ES-I3 (cell line): ENCODE data around the gene IL1F10.
"Not testable (repeated sequence)": the region's sequence is repeated elsewhere in the genome, so short reads cannot be mapped to it uniquely, and the experiment has no call there.

ENCODE experiments used
- H3K36me3 ChIP-seq: 2 replicates; pipeline ENCODE4 v1.6.1; 2013; ENCODE audit warnings: mild to moderate bottlenecking, low read length, control low read depth, moderate library complexity; ENCODE audit not compliant: insufficient read depth
- H3K4me1 ChIP-seq: 2 replicates; pipeline ENCODE4 v1.6.1; 2013; ENCODE audit warnings: mild to moderate bottlenecking, control low read depth, low read length; ENCODE audit not compliant: insufficient read depth
- H3K9ac ChIP-seq: 2 replicates; pipeline ENCODE4 v1.6.1; 2013; ENCODE audit warnings: low read depth, mild to moderate bottlenecking, low read length, moderate library complexity
- H3K9me3 ChIP-seq: 2 replicates; pipeline ENCODE4 v1.6.1; 2013; ENCODE audit warnings: mild to moderate bottlenecking, low read length, moderate library complexity; ENCODE audit not compliant: control insufficient read depth, insufficient read depth

The IL1F10 gene

GRCh38 chr2:113081488-113082210, 13.9 kb downstream of the IL1F10 start:
- H3K9me3 ChIP-seq = no peaks in the 10 kb centered on the region
- H3K4me1 ChIP-seq = peaks cover 3% of the 10 kb centered on the region; the same call in 1 of the 2 replicates
- no peaks in the 10 kb centered on the region for H3K36me3 ChIP-seq
- no peak overlapping the region for H3K9ac ChIP-seq

- H3K9ac ChIP-seq = no peak overlapping the region
- H3K9me3 ChIP-seq = no peaks in the 10 kb centered on the region
- H3K4me1 ChIP-seq = peaks cover 3% of the 10 kb centered on the region; the same call in 1 of the 2 replicates
- H3K36me3 ChIP-seq = no peaks in the 10 kb centered on the region
These were observed 15.5 kb downstream of the IL1F10 start for GRCh38 chr2:113083296-113083695.

DNA sequence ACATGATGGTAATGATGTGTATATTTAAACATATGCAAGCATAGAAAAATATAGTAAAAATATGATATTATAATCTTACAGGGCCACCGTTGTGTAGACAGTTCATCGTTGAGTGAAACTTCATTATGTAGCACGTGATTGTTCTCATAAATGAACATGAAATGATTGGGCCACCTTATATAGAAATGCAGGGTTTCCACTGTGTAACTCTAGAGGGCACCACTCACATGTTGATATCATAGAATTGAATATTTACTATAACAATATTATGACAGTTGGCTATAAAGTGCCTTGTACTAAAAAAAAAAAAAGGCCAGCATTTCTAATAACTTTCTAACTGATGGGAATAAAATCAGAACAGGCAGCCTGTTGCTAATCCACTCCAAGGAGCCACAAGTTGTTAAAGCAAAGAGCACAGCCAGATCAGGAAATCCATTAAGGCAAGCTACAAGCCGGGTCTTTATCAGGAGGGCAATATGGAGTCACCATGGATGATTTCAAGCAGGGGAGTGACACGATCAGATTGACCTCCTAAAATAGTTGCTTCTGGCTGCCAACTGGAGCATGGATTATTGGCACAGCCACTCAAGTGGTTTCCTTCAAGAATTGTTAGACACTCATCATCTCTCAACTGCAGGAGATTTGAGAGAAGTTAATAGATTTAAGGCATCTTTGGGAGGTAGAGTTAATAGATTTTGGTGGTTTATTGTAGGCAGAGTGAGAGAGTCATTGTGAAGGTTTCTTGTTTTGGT, 16.7 kb downstream of the IL1F10 start:
- Histone ChIP-seq H3K9me3 (no peaks in the 10 kb centered on the region), H3K36me3 (no peaks in the 10 kb centered on the region), H3K4me1 (no peaks in the 10 kb centered on the region), H3K9ac (no peak overlapping the region)

- Histone ChIP-seq H3K36me3 (no peaks in the 10 kb centered on the region), H3K4me1 (no peaks in the 10 kb centered on the region)
These were observed 17.8 kb downstream of the IL1F10 start for GRCh38 chr2:113085542-113085941.

DNA sequence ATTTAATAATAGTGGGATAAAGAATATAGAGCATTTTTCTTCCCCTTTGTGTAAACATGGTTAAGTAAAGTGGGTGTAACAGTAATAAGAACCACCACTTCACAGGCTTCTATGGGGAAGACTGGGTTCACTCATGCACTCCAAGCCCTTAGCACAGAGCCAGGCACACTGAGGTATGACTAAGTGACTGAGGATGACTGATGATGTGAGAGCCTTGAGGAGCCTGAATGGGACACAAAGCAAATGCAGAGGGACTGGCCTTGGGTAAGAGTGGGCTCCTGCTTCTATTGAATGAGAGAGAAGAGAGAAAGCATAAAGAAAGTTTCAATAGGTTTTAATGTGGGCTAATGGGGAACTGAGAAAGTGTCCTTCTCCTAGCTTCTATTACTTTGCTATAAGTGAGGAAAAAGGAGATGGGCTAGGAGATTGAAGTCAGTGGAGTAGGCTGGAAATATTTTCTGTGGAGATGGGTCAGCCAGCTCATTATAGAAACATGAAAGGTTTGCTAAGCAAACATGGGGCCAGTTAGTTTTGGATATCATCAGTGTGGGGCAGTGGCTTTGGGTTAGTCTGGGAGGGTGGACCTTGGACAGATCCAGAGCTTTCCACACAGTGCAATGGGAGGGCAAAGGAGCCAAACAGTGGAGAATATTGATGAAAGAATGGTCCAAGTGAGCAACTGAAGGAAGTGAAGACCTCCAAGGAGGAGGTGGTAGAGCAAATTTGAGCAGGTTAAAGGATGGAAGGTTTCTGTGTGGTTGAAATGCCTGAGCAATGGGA, 20.6 kb downstream of the IL1F10 start:
- Histone ChIP-seq H3K9me3 (no peaks in the 10 kb centered on the region), H3K36me3 (no peaks in the 10 kb centered on the region), H3K9ac (no peak overlapping the region), H3K4me1 (no peaks in the 10 kb centered on the region)

More at GRCh38 chr2:113085542-113085941, 17.8 kb downstream of the IL1F10 start:
- Histone ChIP-seq H3K9ac (no peak overlapping the region), H3K9me3 (no peaks in the 10 kb centered on the region)

DNA sequence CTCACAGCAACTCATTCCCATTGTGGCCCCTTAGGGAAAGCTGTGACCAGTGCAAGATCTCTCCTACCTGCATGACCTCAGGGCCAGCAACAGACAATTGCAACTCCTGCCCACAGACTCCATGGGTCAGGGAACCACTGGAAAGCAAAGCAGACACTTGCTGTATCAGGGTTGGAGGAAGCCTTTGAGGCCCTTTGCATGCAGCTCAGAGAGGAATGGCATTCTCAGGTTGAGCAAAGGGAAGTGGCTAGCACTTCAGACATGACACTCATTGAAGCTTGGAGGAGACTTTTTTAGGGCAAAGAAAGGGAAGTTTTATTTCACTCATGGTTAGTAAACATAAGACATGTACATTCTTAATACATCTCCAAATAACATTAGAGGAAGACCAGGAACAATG, 22.1 kb downstream of the IL1F10 start:
- H3K36me3 ChIP-seq = no peaks in the 10 kb centered on the region
- no peaks in the 10 kb centered on the region for H3K4me1 ChIP-seq
- no peaks in the 10 kb centered on the region; the same call in 1 of the 2 replicates for H3K9me3 ChIP-seq
- no peak overlapping the region for H3K9ac ChIP-seq

- no peaks in the 10 kb centered on the region for H3K4me1 ChIP-seq
- no peak overlapping the region for H3K9ac ChIP-seq
- no peaks in the 10 kb centered on the region; the same call in 1 of the 2 replicates for H3K9me3 ChIP-seq
- no peaks in the 10 kb centered on the region for H3K36me3 ChIP-seq
These were observed 23.6 kb downstream of the IL1F10 start for GRCh38 chr2:113091231-113091896.

DNA sequence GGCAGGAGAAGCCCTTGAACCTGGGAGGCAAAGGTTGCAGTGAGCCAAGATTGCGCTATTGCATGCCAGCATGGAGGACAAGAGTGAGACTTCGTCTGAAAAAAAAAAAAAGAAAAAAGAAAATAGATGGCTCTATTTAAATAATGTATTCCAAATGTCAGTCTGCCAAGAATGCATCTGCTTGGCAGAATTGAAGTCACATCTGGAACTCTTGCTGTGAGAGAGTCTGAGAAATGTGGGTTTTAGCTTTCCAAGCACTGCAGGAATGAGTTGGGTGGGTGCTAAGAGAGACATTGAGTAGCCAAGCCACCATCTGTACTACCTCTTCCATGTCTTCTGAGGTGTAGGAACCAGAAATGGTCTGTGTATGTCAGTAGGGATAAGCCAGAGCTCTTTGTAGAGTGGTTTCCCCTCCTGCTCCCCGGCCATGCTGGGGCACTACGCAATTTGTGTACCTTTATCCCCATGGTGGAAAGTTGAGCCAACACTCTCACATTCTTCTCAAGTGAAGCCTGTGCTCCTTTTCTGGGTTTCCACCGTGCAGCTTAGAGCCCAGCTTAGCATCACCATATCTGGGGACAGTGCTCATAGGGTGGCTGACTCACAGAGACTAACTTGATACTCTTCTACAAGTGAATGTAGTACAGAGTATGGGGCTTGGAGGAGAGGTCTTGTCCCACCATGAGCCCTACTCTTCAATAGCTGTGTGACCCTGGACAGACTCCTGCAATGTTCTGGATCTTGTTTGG, 25.3 kb downstream of the IL1F10 start:
- Histone ChIP-seq H3K36me3 (no peaks in the 10 kb centered on the region), H3K9ac (no peak overlapping the region), H3K4me1 (no peaks in the 10 kb centered on the region), H3K9me3 (no peaks in the 10 kb centered on the region; the same call in 1 of the 2 replicates)

GRCh38 chr2:113093613-113093977, 25.8 kb downstream of the IL1F10 start:
- Histone ChIP-seq H3K9me3 (no peaks in the 10 kb centered on the region; the same call in 1 of the 2 replicates), H3K4me1 (no peaks in the 10 kb centered on the region), H3K36me3 (no peaks in the 10 kb centered on the region), H3K9ac (no peak overlapping the region)

DNA sequence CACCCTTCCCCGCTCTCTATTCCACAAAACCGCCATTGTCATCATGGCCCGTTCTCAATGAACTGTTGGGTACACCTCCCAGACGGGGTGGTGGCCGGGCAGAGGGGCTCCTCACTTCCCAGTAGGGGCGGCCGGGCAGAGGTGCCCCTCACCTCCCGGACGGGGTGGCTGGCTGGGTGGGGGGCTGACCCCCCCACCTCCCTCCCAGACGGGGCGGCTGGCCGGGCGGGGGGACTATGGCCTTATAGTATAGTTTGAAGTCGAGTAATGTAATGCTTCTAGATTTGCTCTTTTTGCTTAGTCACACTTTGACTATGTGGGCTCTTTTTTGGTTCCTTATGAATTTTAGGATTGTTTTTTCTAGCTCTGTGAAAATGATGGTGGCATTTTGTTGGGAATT, 28.5 kb downstream of the IL1F10 start:
- H3K36me3 ChIP-seq, H3K9me3 ChIP-seq, H3K9ac ChIP-seq: not testable (repeated sequence)

DNA sequence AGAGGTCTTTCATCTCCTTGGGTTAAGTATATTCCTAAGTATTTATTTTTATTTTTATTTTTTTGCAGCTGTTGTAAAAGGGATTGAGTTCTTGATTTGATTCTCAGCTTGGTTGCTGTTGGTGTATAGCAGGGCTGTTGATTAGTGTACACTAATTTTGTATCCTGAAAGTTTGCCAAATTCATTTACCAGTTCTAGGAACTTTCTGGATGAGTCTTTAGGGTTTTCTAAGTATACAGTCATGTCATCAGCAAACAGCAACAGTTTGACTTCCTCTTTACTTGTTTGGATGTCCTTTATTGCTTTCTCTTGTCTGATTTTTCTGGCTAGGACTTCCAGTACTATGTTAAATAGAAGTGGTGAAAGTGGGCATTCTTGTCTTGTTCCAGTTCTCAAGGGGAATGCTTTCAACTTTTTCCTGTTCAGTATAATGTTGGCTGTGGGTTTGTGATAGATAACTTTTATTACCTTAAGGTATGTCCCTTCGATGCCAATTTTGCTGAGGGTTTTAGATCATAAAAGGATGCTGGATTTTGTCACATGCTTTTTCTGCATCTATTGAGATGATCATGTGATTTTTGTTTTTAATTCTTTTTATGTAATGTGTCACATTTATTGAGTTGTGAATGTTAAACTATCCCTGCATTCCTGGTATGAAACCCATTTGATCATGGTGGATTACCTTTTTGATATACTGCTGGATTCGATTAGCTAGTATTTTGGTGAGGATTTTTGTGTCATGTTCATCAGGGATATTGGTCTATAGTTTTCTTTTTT, 29.3 kb downstream of the IL1F10 start:
- not testable (repeated sequence) for H3K4me1 ChIP-seq, H3K9me3 ChIP-seq, H3K9ac ChIP-seq, H3K36me3 ChIP-seq

More for the DNA sequence above, 28.5 kb downstream of the IL1F10 start:
- H3K4me1 ChIP-seq = not testable (repeated sequence)

DNA sequence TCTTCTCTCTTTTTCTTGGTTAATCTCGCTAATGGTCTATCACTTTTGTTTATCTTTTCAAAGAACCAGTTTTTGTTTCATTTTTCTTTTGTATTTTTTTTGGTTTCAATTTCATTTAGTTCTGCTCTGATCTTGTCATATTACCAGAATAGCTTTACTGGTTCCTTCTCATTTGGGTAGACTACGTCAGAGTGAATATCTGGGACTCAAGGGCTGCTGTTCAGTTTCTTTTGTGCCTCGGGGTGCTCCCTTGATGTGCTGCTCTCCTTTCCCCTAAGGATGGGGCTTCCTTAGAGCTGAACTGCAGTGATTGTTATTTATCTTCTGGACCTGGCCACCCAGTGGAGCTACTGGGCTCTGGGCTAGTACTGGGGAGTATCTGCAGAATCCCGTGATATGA, 30.3 kb downstream of the IL1F10 start:
- no peaks in the 10 kb centered on the region; the same call in 1 of the 2 replicates for H3K9me3 ChIP-seq
- no peak overlapping the region for H3K9ac ChIP-seq
- no peaks in the 10 kb centered on the region for H3K36me3 ChIP-seq

DNA sequence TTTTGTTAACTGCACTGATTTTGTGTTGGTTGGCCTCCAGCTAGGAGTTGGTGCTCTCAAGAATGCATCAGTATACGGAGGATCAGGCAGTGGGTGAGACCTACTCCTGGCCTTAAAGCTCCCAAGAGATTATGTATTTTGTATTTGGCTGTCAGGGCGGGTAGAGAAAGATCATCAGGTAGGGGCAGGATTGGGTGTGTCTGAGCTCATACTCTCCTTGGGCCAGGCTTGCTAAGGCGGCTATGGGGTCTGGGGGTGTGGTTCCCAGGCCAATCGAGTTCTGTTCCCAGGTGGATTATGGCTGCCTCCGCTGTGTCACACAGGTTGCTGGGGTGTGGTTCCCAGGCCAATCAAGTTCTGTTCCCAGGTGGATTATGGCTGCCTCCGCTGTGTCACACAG, 30.8 kb downstream of the IL1F10 start:
- H3K9me3 ChIP-seq = no peaks in the 10 kb centered on the region; the same call in 1 of the 2 replicates
- H3K4me1 ChIP-seq = no peaks in the 10 kb centered on the region
- H3K9ac ChIP-seq = no peak overlapping the region
- no peaks in the 10 kb centered on the region for H3K36me3 ChIP-seq

More for the DNA sequence above, 30.3 kb downstream of the IL1F10 start:
- H3K4me1 ChIP-seq = no peaks in the 10 kb centered on the region
